Measurements from ENCODE around the gene AK4.

DNA sequence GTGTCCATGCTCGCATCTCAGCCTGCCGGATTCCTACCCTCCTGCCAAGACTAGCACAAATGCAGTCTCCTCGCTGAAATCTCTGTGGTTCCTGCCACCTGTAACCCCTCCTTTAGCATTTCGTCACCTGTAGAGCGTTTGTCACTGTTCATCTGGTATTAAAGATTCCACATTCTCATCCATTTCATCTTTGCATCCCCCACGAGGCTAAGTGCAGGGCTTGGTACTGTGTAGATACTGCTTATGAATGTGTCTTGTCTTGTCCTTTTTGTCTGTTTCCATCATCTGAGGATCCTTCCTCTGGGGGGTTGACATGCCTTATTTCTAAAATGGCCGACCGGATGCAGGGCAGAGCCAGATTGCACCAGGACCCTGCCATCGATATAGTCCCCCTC, 107.7 kb downstream of the AK4 start:
- TF ChIP-seq, protein P1, sequence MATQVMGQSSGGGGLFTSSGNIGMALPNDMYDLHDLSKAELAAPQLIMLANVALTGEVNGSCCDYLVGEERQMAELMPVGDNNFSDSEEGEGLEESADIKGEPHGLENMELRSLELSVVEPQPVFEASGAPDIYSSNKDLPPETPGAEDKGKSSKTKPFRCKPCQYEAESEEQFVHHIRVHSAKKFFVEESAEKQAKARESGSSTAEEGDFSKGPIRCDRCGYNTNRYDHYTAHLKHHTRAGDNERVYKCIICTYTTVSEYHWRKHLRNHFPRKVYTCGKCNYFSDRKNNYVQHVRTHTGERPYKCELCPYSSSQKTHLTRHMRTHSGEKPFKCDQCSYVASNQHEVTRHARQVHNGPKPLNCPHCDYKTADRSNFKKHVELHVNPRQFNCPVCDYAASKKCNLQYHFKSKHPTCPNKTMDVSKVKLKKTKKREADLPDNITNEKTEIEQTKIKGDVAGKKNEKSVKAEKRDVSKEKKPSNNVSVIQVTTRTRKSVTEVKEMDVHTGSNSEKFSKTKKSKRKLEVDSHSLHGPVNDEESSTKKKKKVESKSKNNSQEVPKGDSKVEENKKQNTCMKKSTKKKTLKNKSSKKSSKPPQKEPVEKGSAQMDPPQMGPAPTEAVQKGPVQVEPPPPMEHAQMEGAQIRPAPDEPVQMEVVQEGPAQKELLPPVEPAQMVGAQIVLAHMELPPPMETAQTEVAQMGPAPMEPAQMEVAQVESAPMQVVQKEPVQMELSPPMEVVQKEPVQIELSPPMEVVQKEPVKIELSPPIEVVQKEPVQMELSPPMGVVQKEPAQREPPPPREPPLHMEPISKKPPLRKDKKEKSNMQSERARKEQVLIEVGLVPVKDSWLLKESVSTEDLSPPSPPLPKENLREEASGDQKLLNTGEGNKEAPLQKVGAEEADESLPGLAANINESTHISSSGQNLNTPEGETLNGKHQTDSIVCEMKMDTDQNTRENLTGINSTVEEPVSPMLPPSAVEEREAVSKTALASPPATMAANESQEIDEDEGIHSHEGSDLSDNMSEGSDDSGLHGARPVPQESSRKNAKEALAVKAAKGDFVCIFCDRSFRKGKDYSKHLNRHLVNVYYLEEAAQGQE (IDR thresholded peaks at IDR 0.05; ENCODE audit: insufficient read depth in 1 of 2, low read depth in 2 of 2, low read length in 2 of 2): no peak
- TF ChIP-seq POLR2AphosphoS5 (IDR thresholded peaks at IDR 0.05; ENCODE audit: low read depth, low read length): no peak
- no peak for TF ChIP-seq SIN3A (IDR thresholded peaks at IDR 0.05; ENCODE audit: borderline replicate concordance, insufficient read depth, low read length)
- TF ChIP-seq TAF1 (IDR thresholded peaks at IDR 0.05; ENCODE audit: borderline replicate concordance, insufficient read depth, low read length): no peak

Measured in PFSK-1 (cell line).